HG03457 (cell line): ENCODE measurements around the gene ANGPTL4.
A peak's percentile ranks its signal among the peaks of the same experiment; 100 is the strongest.

Experiments
- ATAC-seq: cut with Tn5 transposase; IDR thresholded peaks from one replicate; pipeline ENCODE4 v1.9.1; 2021; ENCODE audit warnings: moderate number of reproducible peaks; ENCODE audit not compliant: unreplicated experiment

ANGPTL4 gene

DNA sequence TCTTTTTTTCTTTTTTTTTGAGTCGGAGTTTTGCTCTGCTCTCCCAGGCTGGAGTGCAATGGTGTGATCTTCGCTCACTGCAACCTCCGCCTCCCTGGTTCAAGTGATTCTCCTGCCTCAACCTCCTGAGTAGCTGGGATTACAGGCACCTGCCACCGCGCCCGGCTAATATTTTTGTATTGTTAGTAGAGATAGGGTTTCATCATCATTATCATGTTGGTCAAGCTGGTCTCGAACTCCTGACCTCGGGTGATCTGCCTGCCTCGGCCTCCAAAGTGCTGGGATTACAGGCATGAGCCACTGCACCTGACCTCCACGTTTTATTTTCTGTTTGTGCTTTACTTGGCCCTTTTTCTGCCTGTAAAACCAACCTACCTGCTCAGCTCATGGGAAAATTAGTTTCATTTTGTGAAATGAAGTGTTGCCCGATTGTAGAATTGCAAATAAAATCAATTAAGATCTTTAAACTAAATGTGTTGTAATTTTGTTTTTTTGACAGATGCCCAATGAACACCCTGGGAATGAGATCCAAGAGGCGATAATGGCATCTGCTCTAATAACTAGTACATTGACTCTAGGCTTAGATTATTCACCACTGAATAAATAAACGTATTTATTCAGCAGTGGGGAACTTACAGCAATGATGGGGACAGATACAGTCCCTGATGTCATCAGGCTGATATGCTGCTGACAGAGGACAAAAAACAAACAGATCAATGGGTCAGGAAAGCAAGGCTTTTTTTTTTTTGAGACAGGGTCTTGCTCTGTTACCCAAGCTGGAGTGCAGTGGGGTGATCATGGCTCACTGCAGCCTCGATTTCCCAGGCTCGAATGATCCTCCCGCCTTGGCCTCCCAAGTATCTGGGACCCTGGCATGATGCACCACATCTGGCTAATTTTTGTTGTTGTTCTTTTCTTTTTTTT, 24.0 kb downstream of the ANGPTL4 start:
- no peak for ATAC-seq

GRCh38 chr19:8388612-8388958, 24.6 kb downstream of the ANGPTL4 start:
- no peak for ATAC-seq

- peak; percentile 89 for ATAC-seq
Measured at GRCh38 chr19:8389891-8390616, 26.1 kb downstream of the ANGPTL4 start, which contains the start of gene RAB11B. TSS of gene RAB11B (plus strand) at chr19:8390360. CDS start at chr19:8390417, 57 bp downstream.

- ATAC-seq = peak; percentile 26
Measured at GRCh38 chr19:8390617-8390981, 26.6 kb downstream of the ANGPTL4 start.

DNA sequence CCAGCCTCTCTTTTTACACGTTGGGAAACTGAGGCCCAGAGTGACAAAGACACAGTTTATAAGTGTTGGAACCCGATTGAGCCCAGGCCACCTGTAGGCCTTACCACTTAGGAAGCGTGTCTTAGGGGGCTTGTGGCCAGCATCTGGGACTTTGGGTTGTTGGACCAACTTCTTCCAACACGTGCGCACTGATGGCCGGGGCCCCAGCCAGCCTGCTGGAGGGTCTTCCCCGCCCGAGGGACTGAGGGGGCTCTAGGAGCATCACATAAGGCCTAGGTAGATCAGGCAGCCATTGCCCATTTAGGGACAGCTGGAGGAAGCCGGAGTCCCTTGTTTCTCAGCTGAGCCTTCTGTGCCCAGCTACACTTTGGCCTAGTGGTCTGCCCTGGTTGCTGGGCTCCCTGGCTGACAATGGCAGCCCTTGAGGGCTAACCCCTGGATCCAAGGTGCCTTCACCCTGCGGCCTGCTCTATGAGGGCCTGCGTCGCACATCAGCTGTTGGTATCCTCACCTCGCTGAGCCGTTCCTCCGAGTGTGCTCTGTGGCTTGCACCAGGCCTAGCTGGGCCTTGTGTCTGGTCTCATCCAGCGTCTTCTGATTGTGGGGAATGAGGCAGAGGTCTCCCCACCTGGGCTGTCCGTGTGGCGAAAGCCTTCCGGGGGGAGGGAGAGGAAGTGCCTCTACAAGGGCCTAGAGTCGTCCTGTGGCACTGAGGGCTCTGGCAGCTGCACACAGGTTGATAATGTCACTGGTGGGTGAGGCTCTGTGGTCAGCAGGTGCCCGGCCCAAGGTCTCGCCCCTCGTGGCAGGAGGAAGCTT, 27.5 kb downstream of the ANGPTL4 start:
- ATAC-seq = no peak

- ATAC-seq = no peak
Measured at GRCh38 chr19:8392017-8392591, 28.1 kb downstream of the ANGPTL4 start.

- no peak for ATAC-seq
Measured at GRCh38 chr19:8393192-8393870, 29.4 kb downstream of the ANGPTL4 start.

DNA sequence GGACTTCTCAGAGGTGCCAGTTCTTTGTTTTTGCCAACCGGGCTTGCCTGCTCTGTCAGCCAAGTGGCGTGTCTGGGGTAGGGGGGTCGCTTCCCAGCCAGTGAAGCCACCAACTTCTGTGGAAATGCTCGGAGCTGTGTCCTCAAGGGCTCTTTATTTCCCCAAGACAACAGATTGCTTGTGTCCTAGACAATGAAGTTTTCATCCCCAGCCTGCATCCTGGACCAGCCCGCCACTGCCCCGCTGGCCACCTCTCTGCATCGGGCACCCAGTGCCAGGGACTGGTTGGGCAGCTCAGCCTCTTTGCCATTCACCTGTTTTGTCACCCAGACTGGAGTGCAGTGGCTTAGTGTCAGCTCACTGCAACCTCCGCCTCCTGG, 29.9 kb downstream of the ANGPTL4 start:
- ATAC-seq = no peak

GRCh38 chr19:8395621-8396082, 31.7 kb downstream of the ANGPTL4 start:
- no peak for ATAC-seq

DNA sequence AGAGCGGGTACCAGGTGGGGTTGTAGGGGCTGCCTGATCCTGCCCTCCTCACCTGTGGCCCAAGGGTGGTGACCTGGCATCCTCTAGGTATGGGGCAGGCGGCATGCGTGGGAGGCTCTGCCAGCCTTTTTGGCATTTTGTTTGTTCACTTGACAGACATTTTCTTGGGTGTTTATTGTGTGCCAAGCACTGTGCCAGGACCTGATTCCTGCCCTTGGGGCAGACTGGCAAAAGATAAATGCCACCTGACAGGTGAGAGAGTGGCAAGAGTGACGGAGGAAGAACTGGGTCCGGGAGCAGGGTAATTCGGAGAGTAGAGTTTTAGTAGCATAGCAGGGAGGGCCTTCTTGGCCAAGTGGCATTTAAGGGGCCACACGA, 32.2 kb downstream of the ANGPTL4 start:
- ATAC-seq = no peak

DNA sequence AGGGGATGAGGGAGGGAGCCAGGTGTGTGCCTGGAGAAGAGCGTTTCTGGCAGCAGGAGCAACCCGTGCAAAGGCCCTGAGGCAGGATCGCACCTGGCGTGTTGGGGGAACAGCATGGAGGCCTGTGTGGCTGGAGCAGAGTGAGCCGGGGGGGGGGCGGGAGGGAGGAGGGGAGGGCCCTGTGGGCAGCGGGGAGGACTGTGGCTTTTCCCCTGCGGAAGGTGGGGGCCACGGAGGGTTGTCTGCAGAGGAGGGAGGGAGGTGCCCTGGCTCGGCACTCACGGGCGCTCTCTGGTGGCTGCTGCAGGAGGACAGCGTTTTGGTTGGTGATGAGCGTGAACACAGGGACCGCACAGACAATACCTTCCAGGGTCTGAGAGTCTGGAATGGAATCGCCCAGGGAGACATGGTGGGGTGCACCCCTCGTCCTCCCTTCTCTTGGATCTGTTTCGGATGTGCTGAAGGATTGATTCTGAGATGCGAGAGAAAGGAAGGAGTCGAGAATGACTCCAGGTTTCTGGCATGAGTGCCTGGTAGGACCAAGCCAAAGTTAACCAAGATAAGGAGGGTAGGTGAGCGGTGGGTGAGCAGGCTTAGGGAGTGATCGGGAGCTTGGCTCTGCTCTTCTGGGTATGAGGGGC, 32.7 kb downstream of the ANGPTL4 start:
- ATAC-seq = no peak

DNA sequence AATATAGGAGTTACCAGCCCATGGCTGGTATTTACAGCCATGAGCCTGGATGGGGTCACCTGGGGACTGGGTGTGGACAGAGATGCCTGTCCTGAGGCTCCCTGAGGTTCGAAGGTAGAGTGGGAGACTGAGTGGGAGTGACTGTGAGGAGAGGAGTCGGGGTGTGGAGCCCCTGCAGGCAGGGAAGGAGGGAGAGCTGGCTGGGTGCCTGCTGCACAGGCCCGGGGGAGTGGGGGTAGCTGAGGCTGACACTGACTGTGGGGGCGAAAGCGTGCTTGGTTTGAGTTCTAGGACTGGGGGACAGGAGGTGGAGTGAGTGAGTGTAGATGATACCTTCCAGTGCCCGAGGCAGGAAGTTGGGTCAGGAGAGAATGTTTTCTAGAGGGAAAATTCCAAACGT, 33.3 kb downstream of the ANGPTL4 start:
- no peak for ATAC-seq

DNA sequence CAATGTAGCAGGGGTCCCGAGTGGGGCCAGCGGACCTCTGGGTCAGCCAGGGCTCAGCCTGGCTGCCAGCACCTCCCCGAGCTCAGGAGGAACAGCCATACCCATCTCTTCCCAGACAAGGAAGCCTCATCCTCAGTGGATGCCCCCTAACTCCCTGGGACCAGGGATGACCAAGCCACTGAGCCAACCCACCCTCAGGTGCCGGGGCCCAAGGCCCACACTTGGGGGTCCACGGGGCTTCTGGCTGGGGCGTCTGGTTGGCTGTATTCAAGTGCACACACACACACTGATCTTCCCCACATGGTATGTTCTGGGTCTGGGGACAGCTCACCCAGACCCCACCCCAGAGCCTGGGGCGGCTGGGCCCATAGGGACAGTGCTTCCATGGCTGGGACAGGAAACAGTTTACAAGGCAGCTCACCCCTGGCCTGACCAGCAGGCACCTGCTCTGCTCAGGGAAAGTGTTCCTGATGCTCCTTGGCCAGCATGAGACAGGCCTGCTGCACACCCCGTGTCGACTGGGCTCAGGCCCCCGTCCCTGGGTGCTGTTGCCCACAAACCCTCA, 33.9 kb downstream of the ANGPTL4 start:
- no peak for ATAC-seq

DNA sequence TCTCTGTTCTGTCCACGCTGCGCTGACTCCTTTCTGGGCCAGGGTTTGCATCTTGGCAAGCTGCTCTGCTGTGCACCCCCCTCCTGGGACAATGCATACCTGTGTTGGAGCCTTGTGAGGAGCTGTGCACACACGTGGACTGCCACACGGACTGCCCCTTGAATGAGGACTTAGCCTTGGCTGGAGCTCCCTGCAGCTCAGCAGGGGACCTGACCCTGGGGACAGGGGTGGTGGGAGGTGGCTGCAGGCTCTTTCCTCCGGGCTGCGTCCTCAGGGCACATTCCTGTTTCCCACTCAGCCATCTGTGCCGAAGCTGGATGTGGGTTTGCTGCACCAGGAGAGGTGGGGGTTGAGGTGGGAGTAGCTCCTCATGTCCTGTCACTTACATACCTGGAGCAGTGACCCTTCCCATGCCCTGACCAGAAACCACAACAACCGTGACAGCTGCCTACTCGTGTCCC, 34.4 kb downstream of the ANGPTL4 start:
- ATAC-seq = no peak

DNA sequence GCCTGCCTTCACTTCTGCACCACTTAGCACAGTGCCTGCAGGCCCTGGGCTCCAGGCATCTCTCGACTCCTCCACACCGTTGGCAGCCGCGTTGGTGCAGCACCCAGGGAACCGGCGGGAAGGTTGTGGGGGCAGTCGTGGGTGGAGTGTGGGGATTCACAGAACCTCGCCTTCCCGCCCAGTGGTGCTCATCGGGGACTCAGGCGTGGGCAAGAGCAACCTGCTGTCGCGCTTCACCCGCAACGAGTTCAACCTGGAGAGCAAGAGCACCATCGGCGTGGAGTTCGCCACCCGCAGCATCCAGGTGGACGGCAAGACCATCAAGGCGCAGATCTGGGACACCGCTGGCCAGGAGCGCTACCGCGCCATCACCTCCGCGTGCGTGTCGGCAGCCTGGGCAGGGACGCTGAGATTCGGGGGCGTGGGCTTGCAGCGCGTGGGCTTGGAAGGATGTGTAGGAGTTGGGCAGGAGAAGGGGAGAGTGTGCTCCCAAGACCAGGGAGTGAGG, 35.8 kb downstream of the ANGPTL4 start:
- no peak for ATAC-seq

GRCh38 chr19:8401981-8402411, 38.0 kb downstream of the ANGPTL4 start:
- ATAC-seq = no peak

DNA sequence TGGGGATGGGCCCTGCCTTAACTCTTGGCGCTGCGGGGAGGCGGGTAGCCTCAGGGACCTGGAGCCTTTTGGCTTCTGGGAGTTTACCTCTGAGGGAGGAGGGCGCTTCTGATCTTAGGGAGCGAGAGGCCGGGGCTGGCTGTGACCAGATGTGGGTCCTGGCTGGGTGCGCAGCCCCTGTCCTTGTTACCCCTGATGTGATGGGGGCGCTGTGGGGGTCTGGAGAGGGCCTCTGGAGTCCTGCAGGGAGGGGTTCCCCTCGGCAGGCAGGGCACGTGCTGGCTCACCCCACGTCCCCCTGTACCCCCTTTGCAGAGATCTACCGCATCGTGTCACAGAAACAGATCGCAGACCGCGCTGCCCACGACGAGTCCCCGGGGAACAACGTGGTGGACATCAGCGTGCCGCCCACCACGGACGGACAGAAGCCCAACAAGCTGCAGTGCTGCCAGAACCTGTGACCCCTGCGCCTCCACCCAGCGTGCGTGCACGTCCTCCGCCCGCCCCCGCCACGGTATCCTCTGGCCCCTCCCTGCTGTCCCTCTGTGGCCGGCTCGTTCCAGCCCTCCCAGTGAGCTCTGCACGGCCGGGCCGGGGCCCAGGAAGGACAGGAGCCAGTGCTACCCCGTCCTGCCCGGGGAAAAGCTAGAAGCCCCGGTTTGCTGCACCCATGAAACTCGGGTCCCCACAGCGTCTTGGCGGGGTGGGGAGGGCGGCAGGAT, 39.3 kb downstream of the ANGPTL4 start:
- ATAC-seq = no peak

DNA sequence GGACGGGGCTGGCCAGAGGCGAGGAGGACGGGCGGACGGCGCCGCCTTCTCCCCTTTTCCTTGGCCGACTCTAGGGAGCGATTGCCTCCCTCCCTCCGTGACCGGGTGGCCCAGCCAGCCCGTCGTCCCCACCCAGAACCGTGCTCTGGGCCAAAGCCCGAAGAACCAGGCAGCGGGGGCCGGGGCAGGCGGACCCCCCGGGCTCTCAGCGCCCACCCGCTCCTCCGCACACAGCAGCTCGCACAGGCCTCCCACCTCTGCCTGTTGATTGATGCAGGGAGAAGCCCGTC, 39.8 kb downstream of the ANGPTL4 start:
- ATAC-seq = no peak
